Stimulated activated CD8-positive, alpha-beta memory T cell treated with anti-CD3 and anti-CD28 coated beads, Interleukin-15, amount 100 ng/mL, for 1 hour (primary cell): ENCODE measurements around the gene GOSR1.
"Not testable (repeated sequence)": the region's sequence is repeated elsewhere in the genome, so short reads cannot be mapped to it uniquely, and the experiment has no call there.

Experiments
- DNase-seq: peaks from one replicate; pipeline ENCODE4 v3.0.0-alpha.2; 2020; ENCODE audit warnings: low read depth

The GOSR1 gene

DNA sequence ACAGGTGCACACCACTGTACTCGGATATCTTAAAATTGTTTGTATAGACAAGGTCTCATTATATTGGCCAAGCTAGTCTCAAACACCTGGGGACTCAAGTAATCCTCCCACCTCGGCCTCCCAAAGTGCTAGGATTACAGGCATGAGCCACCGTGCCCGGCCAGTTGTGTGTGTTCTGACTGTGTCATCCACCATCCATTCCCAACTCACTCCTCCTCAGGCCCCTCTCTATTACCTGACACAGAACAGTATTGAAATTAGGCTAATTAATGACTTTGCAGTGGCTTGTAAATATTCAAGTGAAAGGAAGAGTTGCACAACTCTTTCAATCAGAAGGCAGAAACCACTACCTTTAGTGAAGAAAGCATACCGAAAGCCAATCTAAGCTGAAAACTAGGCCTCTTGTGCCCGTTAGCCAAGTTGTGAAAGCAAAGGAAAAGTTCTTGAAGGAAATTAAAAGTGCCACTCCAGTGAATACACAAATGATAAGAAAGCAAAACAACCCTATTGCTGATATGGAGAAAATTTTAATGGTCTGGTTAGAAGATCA is 28.7 kb downstream of the GOSR1 start:
- no peak for DNase-seq

DNA sequence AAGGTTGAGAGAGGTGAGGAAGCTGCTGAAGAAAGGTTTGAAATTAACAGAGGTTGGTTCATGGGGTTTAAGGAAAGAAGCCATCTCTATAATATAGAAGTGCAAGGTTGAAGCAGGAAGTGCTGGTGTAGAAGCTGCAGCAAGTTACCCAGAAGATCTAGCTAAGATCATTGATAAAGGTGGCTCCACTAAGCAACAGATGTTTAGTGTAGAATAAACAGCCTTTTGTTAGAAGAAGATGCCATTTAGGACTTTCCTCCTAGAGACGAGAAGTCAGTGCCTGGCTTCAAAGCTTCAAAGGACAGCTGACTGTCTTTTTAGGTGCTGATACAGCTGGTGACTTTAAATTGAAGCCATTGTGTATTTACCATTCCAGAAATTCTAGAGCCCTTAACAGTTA is 29.3 kb downstream of the GOSR1 start:
- no peak for DNase-seq

DNA sequence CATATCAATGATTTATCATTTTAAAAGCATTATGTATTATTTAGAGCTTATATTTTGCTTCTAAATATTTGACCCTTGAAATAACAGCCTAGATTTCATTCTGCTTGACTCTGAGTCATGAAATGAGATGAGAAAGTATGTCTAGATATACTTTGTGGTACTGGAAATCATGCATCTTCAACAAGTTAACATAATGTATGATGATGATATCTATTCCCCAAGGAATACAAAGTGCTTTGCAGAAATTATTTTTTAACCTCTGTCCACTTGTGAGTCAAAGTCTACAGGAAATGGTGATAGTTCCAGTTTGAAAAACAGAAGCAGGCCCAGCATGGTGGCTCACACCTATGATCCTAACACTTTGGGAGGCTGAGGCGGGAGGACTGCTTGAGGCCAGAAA is 36.1 kb downstream of the GOSR1 start:
- DNase-seq: no peak

DNA sequence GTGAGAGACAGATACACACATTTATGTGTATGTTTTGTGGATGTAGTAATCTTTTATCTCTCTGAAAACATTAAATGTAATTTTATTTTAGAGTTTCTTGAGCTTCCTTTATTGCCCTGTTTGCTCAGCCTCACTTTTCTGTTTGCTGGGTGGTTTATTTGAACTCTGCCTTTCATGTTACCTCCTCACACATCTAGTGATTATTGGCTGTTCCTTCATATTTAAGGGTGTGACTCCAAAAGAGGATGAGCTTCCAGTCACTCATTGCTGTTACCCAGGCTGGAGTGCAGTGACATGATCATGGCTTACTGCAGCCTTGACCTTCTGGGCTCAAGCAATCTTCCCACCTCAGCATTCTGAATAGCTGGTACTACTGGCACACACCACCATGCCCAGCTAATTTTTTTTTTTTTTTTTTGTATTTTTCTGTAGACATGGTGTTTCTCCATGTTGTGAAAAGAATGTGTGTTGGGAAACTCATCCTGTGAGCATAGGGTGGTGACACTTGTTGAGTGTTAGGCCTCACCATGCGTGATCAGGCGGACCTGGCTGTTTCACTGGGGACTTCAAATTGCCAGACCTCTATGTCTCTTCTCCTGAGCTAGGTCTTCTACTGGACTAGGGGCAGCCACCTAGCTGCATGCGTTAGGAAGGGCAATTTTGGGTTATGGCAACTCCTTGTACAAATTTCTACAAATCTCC is 37.8 kb downstream of the GOSR1 start:
- DNase-seq: no peak

DNA sequence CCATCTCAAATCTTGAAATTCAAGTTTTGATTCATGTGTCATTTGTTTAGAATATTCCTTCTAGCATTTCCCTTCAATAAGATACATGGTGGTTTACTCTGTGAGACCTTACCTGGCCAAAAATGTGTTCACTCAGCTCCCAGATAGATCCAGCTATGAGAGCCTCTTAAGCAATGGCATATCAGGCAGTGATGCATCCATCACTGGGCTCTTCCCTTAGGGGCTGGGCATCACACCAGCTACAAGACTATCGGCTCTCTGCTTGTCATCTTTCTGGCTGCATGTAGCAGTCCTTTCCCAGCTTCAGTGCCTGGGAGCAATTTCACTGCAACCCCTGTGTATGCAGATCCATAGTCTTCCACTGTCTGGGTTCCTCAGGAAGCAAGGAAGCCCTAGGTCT is 40.6 kb downstream of the GOSR1 start:
- no peak for DNase-seq

DNA sequence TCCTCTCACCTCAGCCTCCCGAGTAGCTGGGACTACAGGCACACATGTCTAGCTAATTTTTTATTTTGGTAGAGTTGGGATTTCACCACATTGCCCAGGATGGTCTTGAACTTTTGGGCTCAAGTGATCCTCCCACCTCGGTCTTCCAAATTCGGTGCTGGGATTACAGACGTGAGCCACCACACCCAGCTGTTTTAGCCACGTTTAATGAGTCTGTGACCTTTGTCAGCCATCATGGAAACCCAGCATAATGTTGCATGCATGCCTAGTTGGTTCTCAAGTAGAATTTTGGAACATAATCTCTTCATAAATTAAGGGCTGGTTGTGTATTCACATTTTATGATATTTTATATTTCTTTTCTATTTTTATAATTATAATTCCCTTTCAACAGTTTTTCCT is 42.0 kb downstream of the GOSR1 start:
- DNase-seq: no peak

DNA sequence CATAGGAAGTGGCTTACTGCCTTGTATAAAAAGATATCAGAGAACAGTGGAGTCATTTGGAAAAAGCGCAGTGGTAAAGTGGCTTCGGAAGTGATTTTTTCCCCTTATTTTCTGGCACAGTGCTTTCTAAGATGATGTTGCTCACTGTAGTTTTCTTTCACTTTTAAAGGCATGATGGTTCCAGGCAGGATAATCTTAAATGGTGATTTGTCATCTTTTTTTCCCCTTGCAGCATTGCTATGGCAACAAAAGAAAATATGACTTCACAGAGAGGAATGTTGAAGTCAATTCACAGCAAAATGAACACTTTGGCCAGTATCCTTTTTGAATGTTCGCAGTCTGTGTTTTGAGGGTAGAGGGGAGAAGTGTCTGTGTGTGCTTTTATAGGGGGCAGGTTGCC is 42.5 kb downstream of the GOSR1 start:
- no peak for DNase-seq

DNA sequence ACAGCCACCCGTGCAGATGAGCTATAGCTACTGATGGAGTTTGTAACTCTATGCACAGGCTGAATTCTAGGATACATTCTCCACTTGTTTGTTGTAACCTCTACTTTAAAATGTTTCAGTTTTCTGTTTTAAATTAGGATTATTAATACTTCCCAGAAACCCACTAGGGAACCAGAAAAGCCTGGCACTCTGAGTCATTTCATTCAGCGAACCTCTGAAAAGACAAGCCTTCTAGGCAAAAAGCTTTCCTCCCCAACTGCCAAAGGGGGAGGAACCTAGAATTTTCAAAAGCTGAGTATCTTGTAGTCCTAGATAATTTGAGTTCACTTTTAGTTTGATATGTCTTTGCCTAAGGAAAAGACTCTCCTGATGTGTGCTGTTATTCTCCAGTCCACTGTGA is 43.2 kb downstream of the GOSR1 start:
- DNase-seq: no peak

DNA sequence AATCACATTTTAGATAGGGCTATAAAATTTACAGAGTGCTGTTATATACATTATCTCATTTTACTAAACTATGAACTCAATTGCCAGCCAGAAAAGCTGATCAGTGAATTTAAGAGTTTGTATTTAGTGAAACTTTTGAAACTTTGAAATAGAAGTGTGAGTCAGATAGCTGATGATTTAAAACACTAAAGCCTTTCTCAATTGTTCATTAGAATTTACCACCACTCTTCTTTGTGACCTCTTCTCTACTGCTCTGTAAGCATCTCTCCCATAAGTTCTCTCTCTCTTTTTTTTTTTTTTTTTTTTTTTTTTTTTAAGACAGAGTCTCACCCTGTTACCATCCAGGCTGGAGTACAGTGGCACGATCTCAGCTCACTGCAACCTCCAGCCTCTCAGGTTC is 43.7 kb downstream of the GOSR1 start:
- no peak for DNase-seq

DNA sequence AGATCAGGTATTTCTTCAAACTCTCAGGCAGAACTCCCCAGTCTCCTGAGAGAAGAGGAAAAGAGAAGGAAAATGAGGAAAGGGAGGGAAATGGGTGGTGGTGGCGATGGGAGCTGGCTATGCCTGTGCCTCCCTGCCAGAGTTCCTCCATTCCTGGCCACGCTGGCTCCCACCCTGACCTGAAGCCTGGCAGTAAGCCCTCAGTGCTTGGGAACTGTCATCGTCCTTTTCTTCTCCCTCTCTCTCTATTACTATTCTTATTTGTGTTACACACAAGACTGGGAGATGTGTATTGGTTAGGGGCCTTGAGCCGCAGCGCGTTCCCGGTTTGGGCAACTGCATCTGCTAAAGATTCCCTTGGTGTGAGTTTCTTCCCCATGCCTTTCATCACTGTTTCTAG is 44.6 kb downstream of the GOSR1 start:
- DNase-seq: no peak

DNA sequence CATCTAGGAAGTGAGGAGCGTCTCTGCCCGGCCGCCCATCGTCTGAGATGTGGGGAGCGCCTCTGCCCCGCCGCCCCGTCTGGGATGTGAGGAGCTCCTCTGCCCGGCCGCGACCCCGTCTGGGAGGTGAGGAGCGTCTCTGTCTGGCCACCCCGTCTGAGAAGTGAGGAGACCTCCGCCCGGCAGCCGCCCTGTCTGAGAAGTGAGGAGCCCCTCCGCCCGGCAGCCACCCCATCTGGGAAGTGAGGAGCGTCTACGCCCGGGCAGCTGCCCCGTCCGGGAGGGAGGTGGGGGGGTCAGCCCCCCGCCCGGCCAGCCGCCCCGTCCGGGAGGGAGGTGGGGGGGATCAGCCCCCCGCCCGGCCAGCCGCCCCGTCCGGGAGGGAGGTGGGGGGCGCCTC is 46.0 kb downstream of the GOSR1 start:
- not testable (repeated sequence) for DNase-seq

DNA sequence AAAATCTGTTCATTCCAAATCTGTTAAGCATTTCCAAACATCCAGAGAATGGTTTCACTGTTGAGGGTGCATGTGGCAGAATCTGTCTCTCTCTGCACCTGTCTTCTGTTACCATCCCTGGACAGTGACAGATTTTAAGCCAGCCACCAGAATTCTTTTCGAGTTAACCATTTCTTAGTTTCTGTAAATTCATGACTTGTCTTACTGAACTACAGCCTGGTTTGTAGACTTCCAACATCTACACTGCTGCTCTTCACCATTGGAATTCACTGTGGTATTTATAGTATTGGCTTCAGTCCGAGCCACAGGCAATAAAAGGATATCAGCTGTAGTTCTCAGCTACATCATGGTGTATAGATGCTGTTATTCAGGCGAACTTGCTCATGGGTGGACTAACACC is 47.6 kb downstream of the GOSR1 start:
- no peak for DNase-seq

DNA sequence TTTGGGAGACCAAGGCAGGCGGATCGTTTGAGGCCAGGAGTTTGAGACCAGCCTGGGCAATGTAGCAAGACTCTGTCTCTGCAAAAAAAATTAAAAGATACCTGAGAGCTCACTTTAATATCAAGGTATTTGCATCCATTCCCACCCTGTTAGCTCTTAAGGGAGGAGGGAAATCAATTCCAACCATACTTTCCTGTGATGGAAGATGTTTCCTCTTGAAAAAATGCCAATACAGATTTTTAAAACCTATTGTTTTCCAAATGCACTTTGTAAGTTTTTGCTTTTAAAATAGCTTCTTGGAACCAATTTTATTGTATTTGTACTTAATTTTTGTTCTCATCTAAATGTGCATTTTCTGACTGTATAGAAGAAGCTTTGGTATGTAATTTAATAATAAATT is 49.2 kb downstream of the GOSR1 start:
- DNase-seq: no peak

DNA sequence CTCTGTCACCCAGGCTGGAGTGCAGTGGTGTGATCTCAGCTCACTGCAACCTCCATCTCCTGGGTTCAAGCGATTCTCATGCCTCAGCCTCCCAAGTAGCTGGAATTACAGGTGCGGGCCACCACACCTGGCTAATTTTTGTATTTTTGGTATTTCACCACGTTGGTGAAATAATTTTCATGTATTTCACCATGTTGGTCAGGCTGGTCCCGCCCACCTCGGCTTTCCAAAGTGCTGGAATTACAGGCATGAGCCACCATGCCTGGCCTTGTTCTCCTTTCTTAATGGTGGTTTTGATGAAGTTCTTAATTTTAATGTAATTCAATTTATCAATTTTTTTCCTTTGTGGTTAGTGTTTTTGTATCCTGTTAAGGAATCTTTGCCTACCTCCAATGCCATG is 51.5 kb downstream of the GOSR1 start:
- not testable (repeated sequence) for DNase-seq

DNA sequence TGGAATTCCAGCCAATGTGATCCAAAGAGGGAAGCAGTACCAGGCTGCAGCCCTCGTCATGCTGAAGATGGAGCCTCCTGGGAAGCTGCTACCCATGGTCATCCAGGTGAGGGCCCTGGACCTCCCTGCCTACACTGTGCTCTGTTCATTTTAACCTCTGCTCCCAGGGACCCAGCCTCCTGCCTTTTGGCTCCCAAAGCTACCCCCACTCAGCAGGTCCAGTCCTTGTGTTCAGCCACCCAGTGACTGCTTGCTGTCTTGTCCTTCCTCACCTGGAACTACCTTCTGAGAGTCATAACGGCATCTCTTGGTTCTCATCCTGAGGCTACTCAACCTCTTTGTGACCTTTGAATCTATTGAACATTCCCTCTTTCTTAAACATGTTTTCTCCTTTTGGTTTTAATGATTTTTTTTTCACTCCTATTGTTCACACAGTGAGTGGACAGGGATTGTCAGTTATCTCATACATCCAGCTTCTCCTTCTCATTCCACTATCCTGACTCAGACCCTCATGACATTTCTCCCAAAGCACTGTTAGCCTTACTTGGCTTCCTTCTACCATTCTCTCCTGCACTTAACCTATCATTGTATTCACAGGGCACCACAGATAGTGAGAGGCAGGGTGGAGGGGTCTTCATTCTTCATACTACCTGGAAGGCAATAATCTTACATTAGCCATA is 53.3 kb downstream of the GOSR1 start:
- no peak for DNase-seq

DNA sequence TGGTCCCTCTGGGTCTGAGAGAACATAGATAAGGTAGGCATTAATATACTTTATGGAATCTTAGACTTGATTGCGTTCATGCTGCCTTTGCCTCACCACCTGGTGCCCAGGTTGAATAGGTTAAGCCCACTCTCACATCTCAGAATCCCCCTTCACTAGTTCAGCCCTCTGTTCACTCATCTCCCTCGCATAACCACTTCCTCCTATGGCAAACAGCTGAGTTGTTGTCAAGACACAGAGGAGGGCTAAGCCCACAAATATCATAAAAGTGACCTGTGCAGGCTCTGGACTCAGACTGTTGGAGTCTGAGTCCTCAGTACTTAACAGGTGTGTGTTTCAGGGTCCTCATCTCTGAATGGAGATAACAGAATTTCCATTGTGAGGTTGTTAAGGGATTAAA is 55.7 kb downstream of the GOSR1 start:
- DNase-seq: no peak

DNA sequence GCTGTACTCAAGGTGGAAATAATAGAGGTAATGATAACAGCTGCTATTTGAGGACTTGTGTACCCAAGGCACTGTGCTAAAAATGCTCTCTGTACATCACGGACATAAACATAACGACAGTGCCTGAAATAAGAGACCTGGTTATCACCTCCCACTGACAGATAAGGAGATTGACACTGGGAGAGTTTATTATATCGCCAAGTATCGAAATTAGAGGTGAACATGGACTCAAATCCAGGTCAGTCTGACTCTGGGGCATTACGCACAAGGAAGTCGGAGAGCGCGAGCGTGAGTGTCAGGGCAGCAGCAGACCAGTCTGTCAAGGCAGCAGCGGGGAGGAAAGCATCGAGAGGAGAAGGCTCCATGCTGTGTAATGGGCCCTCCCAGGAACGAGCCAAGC is 57.1 kb downstream of the GOSR1 start:
- DNase-seq: no peak

DNA sequence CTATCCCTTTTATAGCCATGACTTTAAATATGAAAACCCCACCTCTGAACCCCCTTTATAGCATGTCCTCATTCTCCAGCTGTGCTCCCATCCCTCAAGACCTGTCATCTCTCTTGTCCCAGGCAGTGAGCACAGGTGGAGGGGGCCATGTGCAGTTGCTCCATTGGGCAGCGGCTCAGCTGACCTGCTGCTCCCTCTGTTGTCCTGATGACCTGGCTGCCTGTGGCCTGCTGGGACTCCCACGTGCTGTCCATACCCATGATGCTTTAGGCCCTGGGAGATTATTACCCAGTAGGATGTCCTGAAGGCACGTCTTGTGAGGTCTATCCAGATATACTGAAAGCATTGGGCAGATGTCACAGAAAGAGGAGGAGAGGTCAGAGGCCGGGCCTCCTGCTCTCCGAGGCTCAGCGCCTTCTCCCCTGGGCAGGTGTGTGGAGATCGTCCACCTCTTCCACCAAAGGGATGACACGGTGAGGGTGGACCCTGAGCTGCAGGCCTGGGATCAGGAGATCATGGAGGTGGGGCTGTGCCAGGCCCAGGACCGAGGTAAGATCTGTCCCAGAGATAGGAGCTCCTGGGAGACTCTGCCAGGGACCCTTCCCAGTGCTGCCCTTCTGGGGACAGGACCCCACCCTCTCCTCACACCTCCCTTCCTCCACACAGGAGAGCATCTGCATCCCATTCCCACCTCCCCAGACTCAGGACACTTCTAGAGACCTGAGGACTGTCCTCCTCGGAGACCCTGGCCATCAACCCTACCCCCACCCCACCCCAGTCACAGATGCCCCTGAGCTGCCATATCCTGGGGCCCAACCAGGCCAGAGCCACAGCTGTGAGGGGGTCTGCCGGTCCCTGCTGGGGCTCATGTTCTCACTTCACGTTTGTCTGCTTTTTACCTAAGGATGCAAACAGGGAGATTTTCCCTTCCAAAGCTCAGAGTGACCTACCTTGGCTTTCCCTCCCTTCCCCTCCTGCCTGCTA is 58.0 kb downstream of the GOSR1 start:
- DNase-seq: no peak

DNA sequence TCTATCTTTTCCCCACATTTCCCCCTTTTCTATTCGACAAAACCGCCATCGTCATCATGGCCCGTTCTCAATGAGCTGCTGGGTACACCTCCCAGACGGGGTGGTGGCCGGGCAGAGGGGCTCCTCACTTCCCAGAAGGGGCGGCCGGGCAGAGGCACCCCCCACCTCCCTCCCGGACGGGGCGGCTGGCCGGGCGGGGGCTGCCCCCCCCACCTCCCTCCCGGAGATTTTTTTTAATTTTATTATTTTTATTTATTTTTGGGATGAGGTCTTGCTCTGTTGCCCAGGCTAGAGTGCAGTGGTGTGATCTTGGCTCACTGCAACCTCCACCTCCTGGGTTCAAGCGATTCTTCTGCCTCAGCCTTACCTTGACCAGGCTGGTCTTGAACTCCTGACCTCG is 59.6 kb downstream of the GOSR1 start:
- DNase-seq: not testable (repeated sequence)

DNA sequence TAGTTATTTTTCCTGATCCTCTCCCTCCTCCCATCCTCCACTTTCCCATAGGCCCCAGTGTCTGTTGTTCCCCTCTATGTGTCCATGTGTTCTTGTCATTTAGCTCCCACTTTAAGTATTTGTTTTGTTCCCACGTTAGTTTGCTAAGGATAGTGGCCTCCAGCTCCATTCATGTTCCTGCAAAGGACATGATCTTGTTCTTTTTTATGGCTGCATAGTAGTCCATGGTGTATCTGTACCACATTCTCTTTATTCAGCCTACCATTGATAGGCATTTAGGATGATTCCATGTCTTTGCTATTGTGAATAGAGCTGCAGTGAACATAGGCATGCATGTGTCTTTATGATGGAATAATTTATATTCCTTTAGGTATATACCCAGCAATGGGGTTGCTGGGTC is 60.5 kb downstream of the GOSR1 start:
- DNase-seq: not testable (repeated sequence)

DNA sequence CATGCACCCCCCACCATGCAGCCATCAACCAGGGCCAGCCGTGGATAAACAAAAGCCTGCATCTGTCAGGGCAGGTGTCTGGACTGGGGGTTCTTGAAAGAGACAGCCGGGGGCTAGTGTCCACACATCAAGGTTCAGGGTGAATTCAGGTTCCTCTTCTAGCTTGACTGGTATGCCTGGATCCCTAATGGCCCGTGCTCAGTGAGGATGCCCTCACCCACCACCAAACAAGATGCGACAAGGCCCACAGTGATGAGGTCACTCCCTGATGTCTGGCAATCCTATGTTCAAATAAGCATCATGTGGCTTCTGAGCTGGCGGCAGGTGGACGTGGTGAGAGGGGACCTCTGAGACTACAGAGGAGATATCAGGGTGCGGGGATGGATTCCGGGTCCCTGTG is 64.6 kb downstream of the GOSR1 start:
- DNase-seq: no peak

DNA sequence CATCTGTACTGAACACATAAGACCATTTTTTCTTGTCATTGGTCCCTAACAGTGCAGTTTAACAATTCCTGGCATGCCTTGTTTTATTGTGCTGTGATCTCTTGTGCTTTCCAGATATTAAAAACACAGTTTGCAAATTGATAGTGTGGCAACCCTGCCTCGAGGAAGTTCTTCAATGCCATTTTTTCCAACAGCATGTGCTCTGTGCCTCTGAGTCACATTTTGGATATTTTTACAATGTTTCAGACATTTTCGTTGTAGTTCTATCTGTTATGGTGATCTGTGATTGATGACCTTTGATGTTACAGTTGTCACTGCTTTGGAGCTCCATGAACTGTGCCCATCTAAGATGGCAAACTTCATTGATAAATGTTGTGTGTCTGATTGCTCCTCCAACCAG is 66.2 kb downstream of the GOSR1 start:
- no peak for DNase-seq

DNA sequence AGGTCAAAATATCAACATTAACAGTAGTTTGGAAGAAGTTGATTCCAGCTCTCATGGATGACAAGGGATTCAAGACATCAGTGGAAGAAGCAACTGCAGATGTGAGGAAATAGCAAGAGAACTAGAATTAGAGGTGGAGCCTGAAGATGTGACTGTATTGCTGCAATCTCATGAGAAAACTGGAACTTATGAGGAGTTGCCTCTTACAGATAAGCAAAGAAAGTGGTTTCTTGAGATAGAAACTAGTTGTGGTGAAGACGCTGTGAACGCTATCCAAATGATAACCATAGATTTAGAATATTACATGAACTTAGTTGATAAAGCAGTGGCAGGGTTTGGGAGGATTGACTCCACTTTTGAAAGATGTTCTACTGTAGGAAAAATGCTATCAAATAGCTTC is 67.8 kb downstream of the GOSR1 start:
- DNase-seq: no peak
